ENCODE measurements around the gene PATE2. TPM values are rescaled to one million over a fixed set of nuclear protein-coding genes. Genes with fewer than 3 reads are reported as not detected.

PATE2 gene
- total RNA-seq, 4 donors from 2014 or later, result 3.1 TPM; not detected in 3

GRCh38 chr11:125740617-125741016, 38.0 kb downstream of the PATE2 start:
- intact Hi-C loops (cut with DNase I), result no loop called here

GRCh38 chr11:125728969-125729368, 49.7 kb downstream of the PATE2 start:
- Histone ChIP-seq H3K4me1 (peaks cover 0 to 14% (median 0%) of the 10 kb centered on the region in 3 donors), H3K9me3 (no peaks in the 10 kb centered on the region), H3K27me3 (peaks cover 0 to 18% (median 0%) of the 10 kb centered on the region in 4 donors), H3K36me3 (no peaks in the 10 kb centered on the region), H3K27ac (no peak overlapping the region), H3K4me3 (no peak overlapping the region)
- 29 to 49% methylated on average over 3 of the region's 3 CpGs for WGBS, 2 donors
- no peak for TF ChIP-seq POLR2A (IDR thresholded peaks at IDR 0.05)
- no peak for TF ChIP-seq CTCF (IDR thresholded peaks at IDR 0.05)
- DNase-seq, result no peak
- intact Hi-C loops (cut with DNase I), result no loop called here

More at GRCh38 chr11:125740617-125741016, 38.0 kb downstream of the PATE2 start:
- no peak overlapping the region for H3K27ac ChIP-seq
- no peak overlapping the region for H3K4me3 ChIP-seq
- no peaks in the 10 kb centered on the region for H3K4me1 ChIP-seq
- H3K36me3 ChIP-seq, result no peaks in the 10 kb centered on the region
- H3K9me3 ChIP-seq, result no peaks in the 10 kb centered on the region
- peaks cover 0 to 9% (median 0%) of the 10 kb centered on the region in 4 donors for H3K27me3 ChIP-seq
- DNase-seq, result no peak
- TF ChIP-seq CTCF (IDR thresholded peaks at IDR 0.05) (no peak), POLR2A (IDR thresholded peaks at IDR 0.05) (no peak)

Other genes starting within 250 kb of the PATE2 start
- gene EI24, start 209.4 kb downstream of the PATE2 start, total RNA-seq, result 100 to 1,000 TPM in 3 of 4 donors, 10 to 100 TPM in 1; 63.6 to 128 (median 107) TPM
- 10 to 100 TPM; 50.7 to 89.7 (median 67.2) TPM for gene STT3A, start 186.0 kb downstream of the PATE2 start, total RNA-seq
- gene CHEK1, start 153.7 kb downstream of the PATE2 start, total RNA-seq, result 10 to 100 TPM in 1 of 4 donors, 1 to 10 TPM in 3; 4.0 to 21.7 (median 7.5) TPM
- not detected for gene ACRV1, start 98.0 kb downstream of the PATE2 start, total RNA-seq
- gene PATE1, start 32.5 kb downstream of the PATE2 start, total RNA-seq, result not detected
- gene PATE3, start 9.3 kb upstream of the PATE2 start, total RNA-seq, result not detected
- not detected for gene PATE4, start 54.5 kb upstream of the PATE2 start, total RNA-seq
- gene HYLS1, start 108.8 kb upstream of the PATE2 start, total RNA-seq, result 1 to 10 TPM; 1.4 to 5.0 (median 4.0) TPM
- 10 to 100 TPM in 2 of 4 donors, 1 to 10 TPM in 2; 9.2 to 11.9 (median 10.7) TPM for gene PUS3, start 124.4 kb upstream of the PATE2 start, total RNA-seq
- gene DDX25, start 125.7 kb upstream of the PATE2 start, total RNA-seq, result under 1 TPM in 1 of 4 donors, not detected in 3; 0.38 TPM
- under 1 TPM in 3 of 4 donors, not detected in 1; under 0.01 to 0.27 (median 0.09) TPM for gene VSIG10L2, start 167.2 kb upstream of the PATE2 start, total RNA-seq